IMR-90 (cell line): ENCODE results near the gene TMEM163. TPM values are rescaled to one million over a fixed set of nuclear protein-coding genes. Genes with fewer than 3 reads are reported as not detected.

Experiments
- ATAC-seq: fragments of 200-7000 bp; cut with Tn5 transposase; 2 replicates; pipeline ENCODE4 v1.9.1; 2020; ENCODE audit warnings: low read depth, mild to moderate bottlenecking, moderate library complexity
- BruUV-seq: library from RNA; stranded (reverse); fragments of 400-500 nt; replicated peaks from 2 replicates; lab custom pipeline; 2021; lab: Mats Ljungman, UMichigan
- CTCF ChIA-PET: fragments of 300-600 bp; formaldehyde crosslinking; extraction: SDS; loops from one replicate; lab custom pipeline; 2021; ENCODE audit warnings: antibody characterized with exemption; lab: Yijun Ruan, JAX
- POLR2A ChIA-PET: fragments of 300-600 bp; sonication (Branson Sonifier 250); formaldehyde crosslinking; loops from one replicate; lab custom pipeline; 2022; ENCODE audit warnings: antibody characterized with exemption; ENCODE audit not compliant: unreplicated experiment; lab: Charles Lee
- DNase-seq: peaks from one replicate; pipeline ENCODE4 v3.0.0; 2013
- H2AFZ ChIP-seq: replicated peaks from 2 replicates; pipeline ENCODE3; 2013; ENCODE audit warnings: low read length, mild to moderate bottlenecking; ENCODE audit not compliant: poor library complexity
- H2AK5ac ChIP-seq: 2 replicates; pipeline ENCODE4 v1.6.1; 2013; ENCODE audit warnings: low read depth, low read length, inconsistent platforms
- H2AK9ac ChIP-seq: replicated peaks from 2 replicates; pipeline ENCODE3; 2013; ENCODE audit warnings: mild to moderate bottlenecking, low read depth, low read length, moderate library complexity; ENCODE audit not compliant: poor library complexity
- H2BK120ac ChIP-seq: 2 replicates; pipeline ENCODE4 v1.6.1; 2013; ENCODE audit warnings: low read depth, low read length, inconsistent platforms
- H2BK15ac ChIP-seq: 3 replicates; pipeline ENCODE4 v1.6.1; 2013; ENCODE audit warnings: low read depth, low read length, inconsistent platforms
- H2BK20ac ChIP-seq: 2 replicates; pipeline ENCODE4 v1.6.1; 2013; ENCODE audit warnings: low read depth, mild to moderate bottlenecking, inconsistent platforms, low read length, moderate library complexity
- H2BK5ac ChIP-seq: 2 replicates; pipeline ENCODE4 v1.6.1; 2013; ENCODE audit warnings: mild to moderate bottlenecking, low read depth, low read length, inconsistent platforms; ENCODE audit not compliant: poor library complexity, severe bottlenecking
- H3K14ac ChIP-seq: replicated peaks from 2 replicates; pipeline ENCODE4 v1.6.1; 2013; ENCODE audit warnings: low read depth, low read length, inconsistent platforms
- H3K18ac ChIP-seq: 2 replicates; pipeline ENCODE4 v1.6.1; 2013; ENCODE audit warnings: low read depth, low read length, control low read depth
- H3K23ac ChIP-seq: 2 replicates; pipeline ENCODE4 v1.6.1; 2013; ENCODE audit warnings: low read depth, low read length, inconsistent platforms
- H3K27ac ChIP-seq: 2 replicates; pipeline ENCODE4 v1.5.1; 2013; ENCODE audit warnings: mild to moderate bottlenecking, control low read depth, low read length; ENCODE audit not compliant: insufficient read depth
- H3K27me3 ChIP-seq: 2 replicates; pipeline ENCODE4 v1.6.1; 2013; ENCODE audit warnings: low read length; ENCODE audit not compliant: control insufficient read depth, insufficient read depth
- H3K36me3 ChIP-seq: 2 replicates; pipeline ENCODE4 v1.6.1; 2013; ENCODE audit warnings: low read length, mixed read lengths; ENCODE audit not compliant: control insufficient read depth, insufficient read depth
- H3K4ac ChIP-seq: 2 replicates; pipeline ENCODE4 v1.6.1; 2013; ENCODE audit warnings: low read depth, low read length, inconsistent platforms
- H3K4me1 ChIP-seq: 2 replicates; pipeline ENCODE4 v1.6.1; 2013; ENCODE audit warnings: low read length, mixed read lengths; ENCODE audit not compliant: control insufficient read depth, insufficient read depth
- H3K4me2 ChIP-seq: 2 replicates; pipeline ENCODE4 v1.6.1; 2013; ENCODE audit warnings: low read depth, mild to moderate bottlenecking, control low read depth, low read length, moderate library complexity
- H3K4me3 ChIP-seq: 2 replicates; pipeline ENCODE4 v1.5.1; 2013; ENCODE audit warnings: low read depth, mild to moderate bottlenecking, control low read depth, low read length, moderate library complexity; ENCODE audit not compliant: insufficient read depth
- H3K56ac ChIP-seq: 2 replicates; pipeline ENCODE4 v1.6.1; 2013; ENCODE audit warnings: low read length, inconsistent platforms; ENCODE audit not compliant: insufficient read depth; ENCODE audit errors: extremely low read depth
- H3K79me1 ChIP-seq, 2 experiments: 2 replicates each; pipeline ENCODE4 v1.6.1; 2013; ENCODE audit warnings: low read length in 2 of 2, inconsistent platforms in 1 of 2, low read depth in 1 of 2
- H3K9ac ChIP-seq: 2 replicates; pipeline ENCODE4 v1.6.1; 2013; ENCODE audit warnings: low read depth, low read length, control low read depth
- H3K9me1 ChIP-seq: 2 replicates; pipeline ENCODE4 v1.6.1; 2013; ENCODE audit warnings: low read length, inconsistent platforms; ENCODE audit not compliant: insufficient read depth
- H3K9me3 ChIP-seq: 2 replicates; pipeline ENCODE4 v1.6.1; 2013; ENCODE audit warnings: low read length; ENCODE audit not compliant: control insufficient read depth, insufficient read depth
- H4K20me1 ChIP-seq: 2 replicates; pipeline ENCODE4 v1.6.1; 2013; ENCODE audit warnings: low read length, inconsistent platforms; ENCODE audit not compliant: insufficient read depth
- H4K5ac ChIP-seq: 2 replicates; pipeline ENCODE4 v1.6.1; 2013; ENCODE audit warnings: mild to moderate bottlenecking, low read depth, low read length, control low read depth
- H4K8ac ChIP-seq, 2 experiments: 2 replicates each; pipeline ENCODE4 v1.6.1; 2013; ENCODE audit warnings: low read depth in 2 of 2, low read length in 2 of 2, control low read depth in 1 of 2, inconsistent platforms in 1 of 2
- H4K91ac ChIP-seq: 2 replicates; pipeline ENCODE4 v1.6.1; 2013; ENCODE audit warnings: low read depth, low read length, inconsistent platforms; ENCODE audit not compliant: insufficient read depth
- BHLHE40 ChIP-seq: fragments of 150-350 bp; IDR thresholded peaks from 2 replicates; pipeline ENCODE4 v1.6.1; 2016; ENCODE audit warnings: mild to moderate bottlenecking, low read depth, low read length
- CEBPB ChIP-seq: IDR thresholded peaks from 2 replicates; pipeline ENCODE4 v1.6.1; 2012; ENCODE audit warnings: low read depth, low read length, improper control_type of control experiment
- CHD1 ChIP-seq: IDR thresholded peaks from 2 replicates; pipeline ENCODE4 v1.6.1; 2012; ENCODE audit warnings: low read depth, low read length, improper control_type of control experiment
- MAZ ChIP-seq: IDR thresholded peaks from 2 replicates; pipeline ENCODE4 v1.6.1; 2012; ENCODE audit warnings: low read depth, mild to moderate bottlenecking, low read length, improper control_type of control experiment, moderate library complexity, borderline replicate concordance
- NFE2L2 ChIP-seq: fragments of 150-350 bp; IDR thresholded peaks from 2 replicates; pipeline ENCODE4 v1.6.1; 2016; ENCODE audit warnings: low read depth, mild to moderate bottlenecking, low read length
- POLR2A ChIP-seq: IDR thresholded peaks from 2 replicates; pipeline ENCODE4 v1.6.1; 2012; ENCODE audit warnings: mild to moderate bottlenecking, low read depth, low read length
- RFX5 ChIP-seq: IDR thresholded peaks from 2 replicates; pipeline ENCODE4 v1.8.0; 2012; ENCODE audit warnings: low read depth, mild to moderate bottlenecking, low read length, moderate library complexity
- WGBS, 2 experiments: methylation state at CpG; one replicate each; pipeline versions ENCODE4 v1.1.5 to v1.1.7; 2013; ENCODE audit warnings: missing lambda C conversion rate in 2 of 2; ENCODE audit not compliant: insufficient read length in 1 of 2; ENCODE audit errors: extremely low coverage in 2 of 2; 5-methylcytosine and 5-hydroxymethylcytosine counted together
- dilution Hi-C: fragments of 300-500 bp; cut with HindIII; formaldehyde crosslinking; loops from one replicate; pipeline ENCODE4 v1.14.3; 2018; ENCODE audit warnings: low sequenced_read_pairs; ENCODE audit not compliant: unreplicated experiment
- in situ Hi-C: fragments of 300-500 bp; cut with MboI; formaldehyde crosslinking; loops from 3 replicates; pipeline ENCODE4 v1.14.3; 2019; ENCODE audit warnings: low sequenced_read_pairs, inconsistent platforms, mixed read lengths
- intact Hi-C: fragments of 100-400 bp; cut with micrococcal nuclease; formaldehyde crosslinking; loops from 2 replicates; pipeline ENCODE4 v1.10.0; 2022
- polyA plus RNA-seq, 3 experiments: library from polyadenylated mRNA; depleted of rRNA; stranded (reverse); fragments of >200 nt; gene quantifications; 2 replicates each; pipeline ENCODE4 v1.2.3, GENCODE V29; 2012; ENCODE audit warnings: low replicate concordance in 1 of 3
- total RNA-seq: library from RNA; depleted of rRNA; stranded (reverse); fragments of >200 nt; gene quantifications from 2 replicates; pipeline ENCODE4 v1.2.3, GENCODE V29; 2012
- TF ChIP-seq, protein P1 (sequence below): fragments of 150-350 bp; IDR thresholded peaks from 2 replicates; pipeline ENCODE4 v1.6.1; 2016; ENCODE audit warnings: low read depth, mild to moderate bottlenecking, low read length, moderate library complexity, borderline replicate concordance
- TF ChIP-seq, protein P2 (sequence below): fragments of 150-350 bp; IDR thresholded peaks from 2 replicates; pipeline ENCODE4 v1.6.1; 2017; ENCODE audit warnings: mild to moderate bottlenecking, antibody characterized with exemption, low read length, low read depth

The TMEM163 gene
- total and polyA plus RNA-seq, 2 of the 4 experiments (the other 2 are of a cell fraction) = not detected

DNA sequence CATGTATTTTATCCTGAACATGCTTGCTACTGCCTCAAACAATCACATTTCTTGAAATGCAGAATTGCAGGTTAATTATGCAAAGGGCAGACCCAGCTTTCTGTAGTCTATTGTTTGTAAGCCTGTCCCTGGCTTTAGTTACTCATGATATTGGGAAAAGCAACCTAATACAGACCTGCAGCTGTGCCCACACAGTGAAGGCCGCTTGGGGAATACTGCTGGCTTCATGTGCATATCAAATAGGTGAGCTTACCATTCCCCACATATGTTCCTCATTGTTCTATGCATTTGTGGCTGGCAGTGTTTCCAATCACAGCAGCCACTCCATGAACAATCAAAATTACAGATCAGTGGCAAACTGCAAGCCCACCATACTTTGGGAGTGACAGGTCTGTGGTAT lies 186.3 kb downstream of the TMEM163 start:
- Histone ChIP-seq H3K4me3 (no peak overlapping the region), H2BK20ac (no peak overlapping the region), H3K56ac (no peak overlapping the region), H2BK5ac (no peak overlapping the region), H2AK5ac (no peak overlapping the region), H4K91ac (no peak overlapping the region), H3K36me3 (no peaks in the 10 kb centered on the region), H4K5ac (no peak overlapping the region), H2BK120ac (no peak overlapping the region), H3K9me1 (no peaks in the 10 kb centered on the region), H3K4ac (no peak overlapping the region), H4K8ac (no peak overlapping the region), H3K79me1 (no peaks in the 10 kb centered on the region), H3K18ac (no peak overlapping the region), H3K4me2 (no peak overlapping the region), H4K20me1 (no peaks in the 10 kb centered on the region), H3K4me1 (no peaks in the 10 kb centered on the region), H3K27me3 (peaks cover 11% of the 10 kb centered on the region), H2BK15ac (no peak overlapping the region), H2AK9ac (no peak overlapping the region), H3K27ac (no peak overlapping the region), H3K23ac (no peak overlapping the region), H3K14ac (no peak overlapping the region), H3K9me3 (no peaks in the 10 kb centered on the region), H2AFZ (no peak overlapping the region), H3K9ac (no peak overlapping the region)
- ChIA-PET CTCF (no interaction called here), POLR2A (no interaction called here)
- no TSS peak for BruUV-seq
- in situ Hi-C loops (no loop called here), intact Hi-C loops (no loop called here), dilution Hi-C loops (no loop called here)
- TF ChIP-seq BHLHE40 (no peak), RFX5 (no peak), POLR2A (no peak), CEBPB (no peak), MAZ (no peak), CHD1 (no peak), NFE2L2 (no peak)
- TF ChIP-seq, protein P1, sequence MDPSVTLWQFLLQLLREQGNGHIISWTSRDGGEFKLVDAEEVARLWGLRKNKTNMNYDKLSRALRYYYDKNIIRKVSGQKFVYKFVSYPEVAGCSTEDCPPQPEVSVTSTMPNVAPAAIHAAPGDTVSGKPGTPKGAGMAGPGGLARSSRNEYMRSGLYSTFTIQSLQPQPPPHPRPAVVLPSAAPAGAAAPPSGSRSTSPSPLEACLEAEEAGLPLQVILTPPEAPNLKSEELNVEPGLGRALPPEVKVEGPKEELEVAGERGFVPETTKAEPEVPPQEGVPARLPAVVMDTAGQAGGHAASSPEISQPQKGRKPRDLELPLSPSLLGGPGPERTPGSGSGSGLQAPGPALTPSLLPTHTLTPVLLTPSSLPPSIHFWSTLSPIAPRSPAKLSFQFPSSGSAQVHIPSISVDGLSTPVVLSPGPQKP = no peak
- TF ChIP-seq, protein P2, sequence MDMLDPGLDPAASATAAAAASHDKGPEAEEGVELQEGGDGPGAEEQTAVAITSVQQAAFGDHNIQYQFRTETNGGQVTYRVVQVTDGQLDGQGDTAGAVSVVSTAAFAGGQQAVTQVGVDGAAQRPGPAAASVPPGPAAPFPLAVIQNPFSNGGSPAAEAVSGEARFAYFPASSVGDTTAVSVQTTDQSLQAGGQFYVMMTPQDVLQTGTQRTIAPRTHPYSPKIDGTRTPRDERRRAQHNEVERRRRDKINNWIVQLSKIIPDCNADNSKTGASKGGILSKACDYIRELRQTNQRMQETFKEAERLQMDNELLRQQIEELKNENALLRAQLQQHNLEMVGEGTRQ = no peak
- DNase-seq = no peak
- ATAC-seq = no peak
- no CpG with 5 or more reads among the region's 1 CpG for WGBS, 2 experiments
